Progenitor cell of endocrine pancreas (in vitro differentiated cells): ENCODE data around the gene CTNS. TPM values are rescaled to one million over a fixed set of nuclear protein-coding genes. Genes with fewer than 3 reads are reported as not detected.

ENCODE experiments used
- DNase-seq: peaks from one replicate; pipeline ENCODE4 v3.0.0; 2021; ENCODE audit warnings: low spot score; ENCODE audit not compliant: unreplicated experiment
- H3K27ac Mint-ChIP-seq: 2 replicates; pipeline ENCODE4 v1.8.0; 2021; ENCODE audit warnings: mild to moderate bottlenecking, moderate library complexity, mixed read lengths
- H3K27me3 Mint-ChIP-seq: 2 replicates; pipeline ENCODE4 v1.8.0; 2021; ENCODE audit warnings: mixed read lengths
- H3K36me3 Mint-ChIP-seq: 2 replicates; pipeline ENCODE4 v1.8.0; 2022; ENCODE audit warnings: mixed read lengths; ENCODE audit not compliant: insufficient read depth
- H3K4me1 Mint-ChIP-seq: 2 replicates; pipeline ENCODE4 v1.8.0; 2021; ENCODE audit warnings: low read depth, mixed read lengths
- H3K4me3 Mint-ChIP-seq: 2 replicates; pipeline ENCODE4 v1.8.0; 2021; ENCODE audit warnings: low read depth, mild to moderate bottlenecking, moderate library complexity, mixed read lengths
- H3K9me3 Mint-ChIP-seq: 2 replicates; pipeline ENCODE4 v1.8.0; 2021; ENCODE audit warnings: low read depth, mixed read lengths
- CTCF ChIP-seq: fragments of 200-600 bp; sonication (generic); IDR thresholded peaks from one replicate; pipeline ENCODE4 v1.5.0; 2021; ENCODE audit warnings: antibody characterized with exemption, mild to moderate bottlenecking; ENCODE audit not compliant: unreplicated experiment
- total RNA-seq: library from RNA; stranded (reverse); gene quantifications from 2 replicates; pipeline ENCODE4 v1.2.1, GENCODE V29; 2021

CTNS gene
- total RNA-seq, 1 donor from 2014 or later: 16.4 TPM

- Mint-ChIP-seq H3K9me3 (no peaks in the 10 kb centered on the region), H3K27me3 (no peaks in the 10 kb centered on the region), H3K36me3 (peaks cover 6% of the 10 kb centered on the region), H3K4me1 (no peaks in the 10 kb centered on the region), H3K27ac (no peak overlapping the region), H3K4me3 (no peak overlapping the region)
- TF ChIP-seq CTCF: no peak
- no peak for DNase-seq
Observed at GRCh38 chr17:3710951-3711383, 74.4 kb downstream of the CTNS start.

Other genes starting within 250 kb of the CTNS start
- not detected in 2 replicates for gene OR1E1, start 238.3 kb upstream of the CTNS start, total RNA-seq
- gene OR3A3, start 225.4 kb upstream of the CTNS start, total RNA-seq: not detected in 2 replicates
- not detected in 2 replicates for gene OR1E2, start 202.9 kb upstream of the CTNS start, total RNA-seq
- not detected in 2 replicates for gene SPATA22, start 164.9 kb upstream of the CTNS start, total RNA-seq
- gene ASPA, start 160.8 kb upstream of the CTNS start, total RNA-seq: not detected in 2 replicates
- 1.6 and 2.7 TPM in 2 replicates for gene TRPV3, start 78.9 kb upstream of the CTNS start, total RNA-seq
- gene TRPV1, start 27.3 kb upstream of the CTNS start, total RNA-seq: 11.9 and 12.5 TPM in 2 replicates
- 19.2 and 22.0 TPM in 2 replicates for gene SHPK, start 510 bp upstream of the CTNS start, total RNA-seq
- gene TAX1BP3, start 31.8 kb downstream of the CTNS start, total RNA-seq: 81.3 and 93.8 TPM in 2 replicates
- gene EMC6, start 32.1 kb downstream of the CTNS start, total RNA-seq: 40.0 and 42.8 TPM in 2 replicates
- gene P2RX5, start 59.4 kb downstream of the CTNS start, total RNA-seq: 0.89 and 0.95 TPM in 2 replicates
- 8.5 and 8.6 TPM in 2 replicates for gene HASPIN, start 87.1 kb downstream of the CTNS start, total RNA-seq
- gene ITGAE, start 164.4 kb downstream of the CTNS start, total RNA-seq: 28.0 and 29.0 TPM in 2 replicates
- gene NCBP3, start 209.5 kb downstream of the CTNS start, total RNA-seq: 90.4 and 90.9 TPM in 2 replicates